Astrocyte (in vitro differentiated cells and primary cell): ENCODE results near the gene ZNF595. TPM values are rescaled to one million over a fixed set of nuclear protein-coding genes. Genes with fewer than 3 reads are reported as not detected.

Experiments used
- DNase-seq: peaks from one replicate; pipeline ENCODE4 v3.0.0-alpha.2; 2010; ENCODE audit warnings: low read depth
- FAIRE-seq: peaks from 2 replicates; lab custom pipeline; 2011; peaks lifted over from hg19 to GRCh38; lab: Jason Lieb, UNC
- H2AFZ ChIP-seq: 2 replicates; pipeline ENCODE4 v1.6.0; 2012; ENCODE audit warnings: low read depth, low read length, inconsistent platforms
- H3K27ac ChIP-seq: 2 replicates; pipeline ENCODE4 v1.5.1; 2011; ENCODE audit warnings: low read depth, low read length, inconsistent platforms
- H3K27me3 ChIP-seq: 2 replicates; pipeline ENCODE4 v1.6.0; 2011; ENCODE audit warnings: low read length, inconsistent platforms; ENCODE audit not compliant: insufficient read depth
- H3K36me3 ChIP-seq: 2 replicates; pipeline ENCODE4 v1.5.1; 2011; ENCODE audit warnings: low read length, inconsistent platforms; ENCODE audit not compliant: insufficient read depth
- H3K4me1 ChIP-seq: 2 replicates; pipeline ENCODE4 v1.5.1; 2011; ENCODE audit warnings: low read length, inconsistent platforms; ENCODE audit not compliant: insufficient read depth
- H3K4me2 ChIP-seq: 2 replicates; pipeline ENCODE4 v1.6.0; 2012; ENCODE audit warnings: low read length, inconsistent platforms
- H3K4me3 ChIP-seq: 2 replicates; pipeline ENCODE4 v1.5.1; 2011; ENCODE audit warnings: low read depth, mild to moderate bottlenecking, low read length, inconsistent platforms; ENCODE audit not compliant: insufficient read depth
- H3K79me2 ChIP-seq: 2 replicates; pipeline ENCODE4 v1.6.0; 2012; ENCODE audit warnings: mild to moderate bottlenecking, low read length, inconsistent platforms; ENCODE audit not compliant: insufficient read depth
- H3K9ac ChIP-seq: 2 replicates; pipeline ENCODE4 v1.6.0; 2012; ENCODE audit warnings: mild to moderate bottlenecking, low read length, inconsistent platforms
- H3K9me3 ChIP-seq: 2 replicates; pipeline ENCODE4 v1.5.1; 2012; ENCODE audit warnings: low read depth, mild to moderate bottlenecking, low read length, inconsistent platforms; ENCODE audit not compliant: insufficient read depth
- H4K20me1 ChIP-seq: 2 replicates; pipeline ENCODE4 v1.6.0; 2012; ENCODE audit warnings: low read length, inconsistent platforms; ENCODE audit not compliant: insufficient read depth
- H3K27ac Mint-ChIP-seq: one replicate; pipeline ENCODE4 v1.8.0; 2021; ENCODE audit warnings: mild to moderate bottlenecking, mixed read lengths; ENCODE audit not compliant: unreplicated experiment
- H3K27me3 Mint-ChIP-seq: one replicate; pipeline ENCODE4 v1.8.0; 2021; ENCODE audit warnings: low read depth, mixed read lengths; ENCODE audit not compliant: unreplicated experiment
- H3K36me3 Mint-ChIP-seq: one replicate; pipeline ENCODE4 v1.8.0; 2021; ENCODE audit warnings: low read depth, mixed read lengths; ENCODE audit not compliant: unreplicated experiment
- H3K4me1 Mint-ChIP-seq: one replicate; pipeline ENCODE4 v1.8.0; 2021; ENCODE audit warnings: low read depth, mixed read lengths; ENCODE audit not compliant: unreplicated experiment
- H3K4me3 Mint-ChIP-seq: one replicate; pipeline ENCODE4 v1.8.0; 2021; ENCODE audit warnings: mild to moderate bottlenecking, moderate library complexity, mixed read lengths; ENCODE audit not compliant: unreplicated experiment
- H3K9me3 Mint-ChIP-seq: one replicate; pipeline ENCODE4 v1.8.0; 2021; ENCODE audit warnings: mild to moderate bottlenecking, mixed read lengths; ENCODE audit not compliant: unreplicated experiment
- CTCF ChIP-seq: IDR thresholded peaks from 2 replicates; pipeline ENCODE4 v1.5.1; 2011; ENCODE audit warnings: low read depth, mild to moderate bottlenecking, inconsistent platforms, low read length, moderate library complexity; ENCODE audit not compliant: insufficient read depth
- EZH2 ChIP-seq: IDR thresholded peaks from 2 replicates; pipeline ENCODE4 v1.6.1; 2012; ENCODE audit warnings: mild to moderate bottlenecking, low read length, inconsistent platforms; ENCODE audit not compliant: insufficient read depth
- total RNA-seq: library from RNA; stranded (reverse); gene quantifications from 2 replicates; pipeline ENCODE4 v1.2.1, GENCODE V29; 2021

Gene ZNF595
- total RNA-seq, 1 donor from 2014 or later, result 15.9 TPM

- Histone ChIP-seq H3K9ac (peak overlapping the region; percentile 82), H3K4me1 (peaks cover 6% of the 10 kb centered on the region)
Measured at GRCh38 chr4:125833-126232, 72.7 kb downstream of the ZNF595 start.

GRCh38 chr4:132483-132882 lies 79.4 kb downstream of the ZNF595 start:
- Histone ChIP-seq H3K4me2 (no peak overlapping the region), H4K20me1 (no peaks in the 10 kb centered on the region), H2AFZ (no peak overlapping the region), H3K9ac (no peak overlapping the region), H3K4me3 (no peak overlapping the region), H3K27ac (no peak overlapping the region), H3K9me3 (peaks cover 6% of the 10 kb centered on the region), H3K4me1 (no peaks in the 10 kb centered on the region), H3K79me2 (peaks cover 32% of the 10 kb centered on the region), H3K36me3 (peaks cover 19% of the 10 kb centered on the region), H3K27me3 (no peaks in the 10 kb centered on the region)
- Mint-ChIP-seq H3K27me3 (no peaks in the 10 kb centered on the region), H3K4me3 (no peak overlapping the region), H3K4me1 (peaks cover 4% of the 10 kb centered on the region), H3K9me3 (peaks cover 33% of the 10 kb centered on the region), H3K36me3 (peaks cover 49% of the 10 kb centered on the region), H3K27ac (no peak overlapping the region)
- DNase-seq, result no peak
- TF ChIP-seq CTCF (no peak), EZH2 (no peak)
- no peak for FAIRE-seq

More at GRCh38 chr4:125833-126232, 72.7 kb downstream of the ZNF595 start:
- Histone ChIP-seq H3K9me3 (no peaks in the 10 kb centered on the region), H2AFZ (peak overlapping the region; percentile 94), H3K27me3 (no peaks in the 10 kb centered on the region), H3K36me3 (peaks cover 11% of the 10 kb centered on the region), H3K4me2 (peak overlapping the region; percentile 100), H3K4me3 (peak overlapping the region; percentile 84), H3K79me2 (peaks cover 45% of the 10 kb centered on the region), H4K20me1 (peaks cover 5% of the 10 kb centered on the region), H3K27ac (no peak overlapping the region)
- Mint-ChIP-seq H3K27me3 (no peaks in the 10 kb centered on the region), H3K27ac (peak overlapping the region; percentile 78), H3K4me3 (peak overlapping the region; percentile 100), H3K9me3 (peaks cover 22% of the 10 kb centered on the region), H3K4me1 (peaks cover 1% of the 10 kb centered on the region), H3K36me3 (peaks cover 25% of the 10 kb centered on the region)
- no peak for TF ChIP-seq CTCF
- TF ChIP-seq EZH2, result no peak
- DNase-seq, result no peak
- no peak for FAIRE-seq

Other genes with a start within 250 kb of the ZNF595 start
- 6.8 and 7.7 TPM in 2 replicates for gene ZNF718, start 71.2 kb downstream of the ZNF595 start, total RNA-seq